ENCODE data around the gene PRICKLE2. TPM values are rescaled to one million over a fixed set of nuclear protein-coding genes. Genes with fewer than 3 reads are reported as not detected.

Gene PRICKLE2
- total RNA-seq, 4 donors from 2014 or later: 28.8 to 48.1 (median 38.5) TPM

DNA sequence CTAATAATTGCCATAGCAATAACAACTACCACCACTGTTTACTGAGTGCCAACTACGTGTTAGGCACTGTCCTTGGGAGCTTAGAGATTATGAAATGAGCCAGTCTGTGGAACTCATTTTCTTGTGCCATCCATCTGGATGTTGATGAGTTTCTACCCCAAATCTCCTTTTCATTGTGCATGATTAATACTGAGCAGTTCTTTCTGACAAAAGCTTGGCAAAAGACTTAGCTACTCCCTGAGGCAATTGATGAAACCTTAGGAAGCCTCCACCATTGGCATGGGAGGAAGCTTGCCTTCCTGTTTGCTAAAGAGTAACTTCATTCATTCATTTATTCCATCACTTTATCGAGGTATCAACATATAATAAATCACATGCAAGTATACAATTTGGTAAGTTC, 39.8 kb downstream of the PRICKLE2 start:
- WGBS, 2 donors: 88 to 93% methylated on average over 2 of the region's 2 CpGs
- intact Hi-C loops (cut with DNase I): no loop called here
- H3K4me1 ChIP-seq: peaks cover 53 to 65% of the 10 kb centered on the region in 2 donors
- no peaks in the 10 kb centered on the region for H3K36me3 ChIP-seq
- H3K4me3 ChIP-seq (replicated peaks in 1 of 3): no peak overlapping the region
- no peaks in the 10 kb centered on the region for H3K9me3 ChIP-seq
- H3K27me3 ChIP-seq: no peaks in the 10 kb centered on the region
- TF ChIP-seq CTCF (IDR thresholded peaks at IDR 0.05): no peak
- TF ChIP-seq POLR2A (IDR thresholded peaks at IDR 0.05): no peak
- no peak for DNase-seq
- H3K27ac ChIP-seq: peak overlapping the region in 1 of 3 donors; percentile 66

- no peak overlapping the region for H3K4me3 ChIP-seq (replicated peaks in 1 of 3)
- no peaks in the 10 kb centered on the region for H3K9me3 ChIP-seq
- no peaks in the 10 kb centered on the region for H3K27me3 ChIP-seq
- no peak for TF ChIP-seq POLR2A (IDR thresholded peaks at IDR 0.05)
- no peak for TF ChIP-seq CTCF (IDR thresholded peaks at IDR 0.05)
- H3K4me1 ChIP-seq: peaks cover 45 to 61% of the 10 kb centered on the region in 2 donors
- intact Hi-C loops (cut with DNase I): no loop called here
- 78 to 82% methylated on average over 3 of the region's 3 CpGs for WGBS, 2 donors
- no peaks in the 10 kb centered on the region for H3K36me3 ChIP-seq
- H3K27ac ChIP-seq: peak overlapping the region; percentile 16 to 66 (median 36)
- DNase-seq: no peak
Observed at GRCh38 chr3:64184621-64185020, 40.6 kb downstream of the PRICKLE2 start.

- WGBS, 2 donors: 100% methylated on average over 1 of the region's 1 CpG
- intact Hi-C loops (cut with DNase I): no loop called here
- TF ChIP-seq CTCF (IDR thresholded peaks at IDR 0.05): no peak
- no peak for TF ChIP-seq POLR2A (IDR thresholded peaks at IDR 0.05)
Observed at GRCh38 chr3:64179860-64180259, 45.4 kb downstream of the PRICKLE2 start.

DNA sequence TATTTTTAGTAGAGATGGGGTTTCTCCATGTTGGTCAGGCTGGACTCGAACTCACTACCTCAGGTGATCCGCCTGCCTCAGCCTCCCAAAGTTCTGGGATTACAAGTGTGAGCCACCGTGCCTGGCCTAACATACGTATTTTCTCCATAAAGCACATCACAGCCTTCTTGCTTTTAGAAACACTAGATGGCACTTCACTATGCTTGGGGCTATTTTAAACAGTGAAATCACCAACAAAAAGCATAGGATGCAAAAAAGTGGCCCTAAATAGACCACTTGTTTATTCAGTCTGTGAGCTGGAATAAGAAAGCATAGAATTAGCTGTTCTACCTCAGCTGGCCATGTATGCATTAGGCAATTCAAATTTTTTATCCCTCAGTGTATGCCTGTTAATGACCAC, 46.0 kb downstream of the PRICKLE2 start:
- H3K9me3 ChIP-seq: no peaks in the 10 kb centered on the region
- H3K27ac ChIP-seq: no peak overlapping the region
- no peak for DNase-seq
- no peaks in the 10 kb centered on the region for H3K27me3 ChIP-seq
- H3K36me3 ChIP-seq: no peaks in the 10 kb centered on the region
- TF ChIP-seq CTCF (IDR thresholded peaks at IDR 0.05): no peak
- TF ChIP-seq POLR2A (IDR thresholded peaks at IDR 0.05): no peak
- H3K4me1 ChIP-seq: peaks cover 4 to 11% of the 10 kb centered on the region in 2 donors
- H3K4me3 ChIP-seq (replicated peaks in 1 of 3): no peak overlapping the region
- 81 to 86% methylated on average over 4 of the region's 4 CpGs for WGBS, 2 donors
- intact Hi-C loops (cut with DNase I): no loop called here

More at GRCh38 chr3:64179860-64180259, 45.4 kb downstream of the PRICKLE2 start:
- H3K4me3 ChIP-seq (replicated peaks in 1 of 3): no peak overlapping the region
- peaks cover 10 to 17% of the 10 kb centered on the region in 2 donors for H3K4me1 ChIP-seq
- no peaks in the 10 kb centered on the region for H3K36me3 ChIP-seq
- H3K27me3 ChIP-seq: no peaks in the 10 kb centered on the region
- no peak overlapping the region for H3K27ac ChIP-seq
- DNase-seq: no peak
- no peaks in the 10 kb centered on the region for H3K9me3 ChIP-seq

- peaks cover 0 to 4% of the 10 kb centered on the region in 2 donors for H3K4me1 ChIP-seq
- no peaks in the 10 kb centered on the region for H3K36me3 ChIP-seq
- no peak overlapping the region for H3K27ac ChIP-seq
- intact Hi-C loops (cut with DNase I): no loop called here
- no peak overlapping the region for H3K4me3 ChIP-seq (replicated peaks in 1 of 3)
- TF ChIP-seq POLR2A (IDR thresholded peaks at IDR 0.05): no peak
- no peak for TF ChIP-seq CTCF (IDR thresholded peaks at IDR 0.05)
- no peaks in the 10 kb centered on the region for H3K27me3 ChIP-seq
- WGBS, 2 donors: 82 to 94% methylated on average over 2 of the region's 2 CpGs
- no peak for DNase-seq
- no peaks in the 10 kb centered on the region for H3K9me3 ChIP-seq
Observed at GRCh38 chr3:64178419-64178818, 46.8 kb downstream of the PRICKLE2 start.
